Upper lobe of left lung (tissue), 4 donors: Measurements from ENCODE around the gene GRIPAP1.

Experiments used
- EP300 ChIP-seq, 4 donors: sonication (generic); formaldehyde crosslinking; IDR thresholded peaks; one replicate each; pipeline ENCODE4 v1.5.1; 2017; ENCODE audit warnings: antibody characterized with exemption in 4 of 4, control low read depth in 2 of 4
- TF ChIP-seq, protein P1 (sequence below), 6 experiments: fragments of 450-650 bp in 4 of 6; fragments of 200-600 bp in 2 of 6; sonication (generic) in 2 of 6; IDR thresholded peaks; one replicate each; pipeline ENCODE4 v1.5.1; 2016 to 2019; ENCODE audit warnings: antibody characterized with exemption in 6 of 6

GRCh38 chrX:49029876-49030275, 27.8 kb upstream of the GRIPAP1 start:
- TF ChIP-seq, protein P1, sequence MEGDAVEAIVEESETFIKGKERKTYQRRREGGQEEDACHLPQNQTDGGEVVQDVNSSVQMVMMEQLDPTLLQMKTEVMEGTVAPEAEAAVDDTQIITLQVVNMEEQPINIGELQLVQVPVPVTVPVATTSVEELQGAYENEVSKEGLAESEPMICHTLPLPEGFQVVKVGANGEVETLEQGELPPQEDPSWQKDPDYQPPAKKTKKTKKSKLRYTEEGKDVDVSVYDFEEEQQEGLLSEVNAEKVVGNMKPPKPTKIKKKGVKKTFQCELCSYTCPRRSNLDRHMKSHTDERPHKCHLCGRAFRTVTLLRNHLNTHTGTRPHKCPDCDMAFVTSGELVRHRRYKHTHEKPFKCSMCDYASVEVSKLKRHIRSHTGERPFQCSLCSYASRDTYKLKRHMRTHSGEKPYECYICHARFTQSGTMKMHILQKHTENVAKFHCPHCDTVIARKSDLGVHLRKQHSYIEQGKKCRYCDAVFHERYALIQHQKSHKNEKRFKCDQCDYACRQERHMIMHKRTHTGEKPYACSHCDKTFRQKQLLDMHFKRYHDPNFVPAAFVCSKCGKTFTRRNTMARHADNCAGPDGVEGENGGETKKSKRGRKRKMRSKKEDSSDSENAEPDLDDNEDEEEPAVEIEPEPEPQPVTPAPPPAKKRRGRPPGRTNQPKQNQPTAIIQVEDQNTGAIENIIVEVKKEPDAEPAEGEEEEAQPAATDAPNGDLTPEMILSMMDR (IDR thresholded peaks at IDR 0.05): no peak
- TF ChIP-seq EP300 (IDR thresholded peaks at IDR 0.05): no peak
